ENCODE results near the gene CHEK1. TPM values are rescaled to one million over a fixed set of nuclear protein-coding genes. Genes with fewer than 3 reads are reported as not detected.

CHEK1 gene
- total RNA-seq (2021; fragmentation: NEBNext Ultra II Directional; extraction: Animal tissue kit (Norgen Biotek cat#: 25700)) (133 and 139 TPM in 2 replicates), polyA plus RNA-seq (2011; rRNA removed) (24.1 and 37.7 TPM in 2 replicates), polyA minus RNA-seq (2011; rRNA and poly(A)+ RNA removed) (47.5 and 63.3 TPM in 2 replicates)
- 57.4 TPM for polyA plus RNA-seq (2011; cell fraction: cytosol; rRNA removed)
- polyA plus RNA-seq (2011; cell fraction: nucleus; rRNA removed): 20.1 TPM
- 71.0 to 99.0 TPM (median 90.8 TPM) in 4 replicates for polyA plus RNA-seq (2012, experiment 1 of 2)
- 22.8 TPM for polyA plus RNA-seq (2012, experiment 2 of 2)
- 58.7 TPM for polyA plus RNA-seq (2013, experiment 1 of 2)
- polyA plus RNA-seq (2013, experiment 2 of 2): 62.3 TPM
- 42.7 TPM for polyA minus RNA-seq (2011; cell fraction: cytosol; rRNA and poly(A)+ RNA removed)
- polyA minus RNA-seq (2011; cell fraction: nucleus; rRNA and poly(A)+ RNA removed): 79.2 TPM
- long read RNA-seq, experiment 1, full-length matches to known transcripts: 13 of 92 reads
- long read RNA-seq, experiment 1, partial matches to known transcripts: 46 of 92 reads
- long read RNA-seq, experiment 1, other reads (novel, unspliced or antisense): 33 of 92 reads
- long read RNA-seq, experiment 2, full-length matches to known transcripts: 34 of 82 reads
- long read RNA-seq, experiment 2, partial matches to known transcripts: 30 of 82 reads
- long read RNA-seq, experiment 2, other reads (novel, unspliced or antisense): 18 of 82 reads

- FAIRE-seq (no peak), DNase-seq (ENCODE audit: low read depth in 1 of 2, low spot score in 2 of 2) (no peak)
- Histone ChIP-seq H3K56ac (replicated peaks; ENCODE audit: insufficient read length, low read depth, low read length) (peak within 1 kb of the TSS; percentile 91), H4K5ac (ENCODE audit: insufficient read length, low read depth, low read length) (peak within 1 kb of the TSS; percentile 92), H4K8ac (ENCODE audit: extremely low read depth, insufficient read depth, low read length) (peak within 1 kb of the TSS; percentile 98), H4K20me1 (replicated peaks in 1 of 2; ENCODE audit: control insufficient read depth in 1 of 2, insufficient read depth in 2 of 2, low read length in 2 of 2) (no peaks in the 10 kb centered on the region), H3K27ac (ENCODE audit: low read depth, low read length) (peak within 1 kb of the TSS; percentile 98), H3K9ac (replicated peaks in 1 of 4; ENCODE audit: extremely low read depth in 1 of 4, low read depth in 3 of 4, low read length in 3 of 4) (peak within 1 kb of the TSS; percentile 92 to 99 (median 96)), H3K27me3 (replicated peaks in 1 of 4; ENCODE audit: control insufficient read depth in 3 of 4, extremely low read depth in 1 of 4, insufficient read depth in 3 of 4, low read length in 3 of 4) (no peaks in the 10 kb centered on the region), H2AK5ac (ENCODE audit: low read depth, low read length) (no peak within 1 kb of the TSS), H3K23ac (ENCODE audit: insufficient read length) (no peak within 1 kb of the TSS), H2BK120ac (replicated peaks; ENCODE audit: low read depth, low read length) (no peak within 1 kb of the TSS), H3K79me2 (ENCODE audit: control insufficient read depth in 1 of 2, insufficient read depth in 2 of 2, low read length in 2 of 2) (peaks cover 8 to 29% of the 10 kb centered on the region in 2 experiments; a peak in 3 of 4 replicates), H3K79me1 (ENCODE audit: low read depth, low read length) (no peaks in the 10 kb centered on the region; the same call in 1 of the 2 replicates), H3K23me2 (ENCODE audit: low read depth, low read length) (peaks cover 4% of the 10 kb centered on the region), H2BK20ac (ENCODE audit: low read length) (no peak within 1 kb of the TSS), H3K4me1 (replicated peaks in 1 of 4; ENCODE audit: control insufficient read depth in 3 of 4, insufficient read depth in 4 of 4, low read length in 3 of 4) (peaks cover 0 to 5% (median 2%) of the 10 kb centered on the region in 4 experiments; a peak in 3 of 7 replicates), H3K18ac (ENCODE audit: extremely low read depth, low read length) (peak within 1 kb of the TSS; percentile 93; the same call in 1 of the 2 replicates), H4K91ac (replicated peaks; ENCODE audit: insufficient read length, low read length) (peak within 1 kb of the TSS; percentile 45), H3K36me3 (ENCODE audit: control insufficient read depth in 2 of 4, insufficient read depth in 4 of 4, low read length in 3 of 4) (peaks cover 8 to 46% (median 27%) of the 10 kb centered on the region in 4 experiments), H2AFZ (ENCODE audit: low read length) (peak within 1 kb of the TSS; percentile 44; the same call in 1 of the 2 replicates), H3K14ac (ENCODE audit: insufficient read length) (no peak within 1 kb of the TSS), H3K4me2 (ENCODE audit: insufficient read depth in 1 of 2, low read depth in 2 of 2, low read length in 2 of 2) (peak within 1 kb of the TSS; percentile 75 to 86), H3K9me3 (ENCODE audit: insufficient read depth in 2 of 2, low read depth in 1 of 2, low read length in 1 of 2) (no peaks in the 10 kb centered on the region), H3K4ac (replicated peaks; ENCODE audit: insufficient read length, low read depth, low read length) (peak within 1 kb of the TSS; percentile 50), H3K4me3 (ENCODE audit: extremely low read depth in 1 of 4, insufficient read depth in 2 of 4, low read depth in 3 of 4, low read length in 4 of 4) (peak within 1 kb of the TSS; percentile 82 to 97 (median 92)), H2BK15ac (ENCODE audit: low read length) (no peak within 1 kb of the TSS; the same call in 1 of the 2 replicates), H2BK5ac (ENCODE audit: low read depth, low read length) (peak within 1 kb of the TSS; percentile 94), H2BK12ac (ENCODE audit: low read depth, low read length) (peak within 1 kb of the TSS; percentile 91; the same call in 1 of the 2 replicates)
- 72% methylated on average over 9 of the region's 9 CpGs; no CpG with 5 or more reads in 1 of the 2 experiments for WGBS, 2 experiments (ENCODE audit: extremely low coverage in 1 of 2, insufficient coverage in 1 of 2, insufficient read length in 1 of 2, insufficient replicate concordance in 2 of 2, low coverage in 1 of 2, low lambda C conversion rate in 2 of 2, missing lambda C conversion rate in 1 of 2)
- CTCF ChIA-PET (ENCODE audit: partially characterized antibody): interaction anchor here (0.6 to 1.3 kb wide), 4 partner anchors 10 to 689 kb away, joined by 3 to 4 read pairs (median 4); no protein-coding TSS in a partner anchor
- POLR2A ChIA-PET (ENCODE audit: partially characterized antibody): interaction anchor here (0.8 to 4.0 kb wide), 20 partner anchors 9 to 437 kb away, joined by 3 to 49 read pairs (median 6); partner anchors contain the start of genes EI24, FEZ1, HYLS1 and STT3A
- no peak for TF ChIP-seq POLR2AphosphoS5 (IDR thresholded peaks at IDR 0.05; ENCODE audit: low read depth, low read length)
- no peak for TF ChIP-seq TCF12 (IDR thresholded peaks at IDR 0.05; ENCODE audit: low read depth, low read length)
- TF ChIP-seq NANOG (IDR thresholded peaks at IDR 0.05; ENCODE audit: insufficient read depth, low read depth, low read length, poor library complexity, severe bottlenecking): no peak
- no peak for TF ChIP-seq SP1 (IDR thresholded peaks at IDR 0.05; ENCODE audit: low read depth, low read length)
- TF ChIP-seq YY1 (IDR thresholded peaks at IDR 0.05; ENCODE audit: low read depth, low read length): no peak
- TF ChIP-seq KDM4A (IDR thresholded peaks at IDR 0.05; ENCODE audit: low read depth, low read length, severe bottlenecking): no peak
- TF ChIP-seq ATF3 (IDR thresholded peaks at IDR 0.05; ENCODE audit: insufficient read depth, low read depth, low read length): no peak
- no peak for TF ChIP-seq RBBP5 (IDR thresholded peaks at IDR 0.05; ENCODE audit: borderline replicate concordance, low read depth, low read length)
- no peak for TF ChIP-seq SRF (IDR thresholded peaks at IDR 0.05; ENCODE audit: low read depth, low read length)
Measured at GRCh38 chr11:125624756-125625213, at the start of gene CHEK1. Gene CHEK1 (plus strand): TSS chr11:125625163. CDS start chr11:125626769, 1,606 bp downstream.
